ENCODE results near the gene AOC2. TPM values are rescaled to one million over a fixed set of nuclear protein-coding genes. Genes with fewer than 3 reads are reported as not detected.
A peak's percentile ranks its signal among the peaks of the same experiment; 100 is the strongest.

AOC2 gene
- total RNA-seq, 2 experiments from 2014 or later: 3.0 to 3.3 TPM

DNA sequence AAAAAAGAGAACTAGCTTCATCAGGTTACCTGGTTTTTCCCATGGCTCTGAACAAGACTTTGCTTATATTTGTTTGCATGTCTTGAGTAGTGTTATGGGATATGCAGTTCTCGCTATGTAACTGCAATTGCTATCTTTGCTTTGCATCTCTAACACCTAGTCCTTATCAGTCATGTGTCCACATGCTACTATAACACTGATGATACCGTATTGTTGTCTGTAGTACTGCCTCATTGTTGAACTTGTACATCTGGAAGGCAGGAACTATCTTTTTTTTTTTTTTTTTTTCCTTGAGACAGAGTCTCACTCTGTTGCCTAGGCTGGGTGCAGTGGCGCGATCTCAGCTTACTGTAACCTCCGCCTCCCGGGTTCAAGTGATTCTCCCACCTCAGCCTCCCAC, 8.6 kb upstream of the AOC2 start:
- H3K36me3 Mint-ChIP-seq (ENCODE audit: low read depth): peaks cover 42% of the 10 kb centered on the region
- no peak overlapping the region for H3K27ac Mint-ChIP-seq
- H3K9me3 Mint-ChIP-seq: no peaks in the 10 kb centered on the region
- CTCF ChIA-PET: interaction anchor here (0.8 to 4.1 kb wide), 5 partner anchors 12 to 93 kb away, joined by 3 to 35 read pairs (median 6); partner anchors contain the start of gene BECN1
- TF ChIP-seq, protein P1, sequence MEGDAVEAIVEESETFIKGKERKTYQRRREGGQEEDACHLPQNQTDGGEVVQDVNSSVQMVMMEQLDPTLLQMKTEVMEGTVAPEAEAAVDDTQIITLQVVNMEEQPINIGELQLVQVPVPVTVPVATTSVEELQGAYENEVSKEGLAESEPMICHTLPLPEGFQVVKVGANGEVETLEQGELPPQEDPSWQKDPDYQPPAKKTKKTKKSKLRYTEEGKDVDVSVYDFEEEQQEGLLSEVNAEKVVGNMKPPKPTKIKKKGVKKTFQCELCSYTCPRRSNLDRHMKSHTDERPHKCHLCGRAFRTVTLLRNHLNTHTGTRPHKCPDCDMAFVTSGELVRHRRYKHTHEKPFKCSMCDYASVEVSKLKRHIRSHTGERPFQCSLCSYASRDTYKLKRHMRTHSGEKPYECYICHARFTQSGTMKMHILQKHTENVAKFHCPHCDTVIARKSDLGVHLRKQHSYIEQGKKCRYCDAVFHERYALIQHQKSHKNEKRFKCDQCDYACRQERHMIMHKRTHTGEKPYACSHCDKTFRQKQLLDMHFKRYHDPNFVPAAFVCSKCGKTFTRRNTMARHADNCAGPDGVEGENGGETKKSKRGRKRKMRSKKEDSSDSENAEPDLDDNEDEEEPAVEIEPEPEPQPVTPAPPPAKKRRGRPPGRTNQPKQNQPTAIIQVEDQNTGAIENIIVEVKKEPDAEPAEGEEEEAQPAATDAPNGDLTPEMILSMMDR (IDR thresholded peaks at IDR 0.05): no peak
- DNase-seq (no peak), ATAC-seq (no peak)
- H3K4me3 Mint-ChIP-seq: no peak overlapping the region
- H3K27me3 Mint-ChIP-seq: no peaks in the 10 kb centered on the region
- intact Hi-C loops (cut with micrococcal nuclease): no loop called here
- peaks cover 23% of the 10 kb centered on the region for H3K4me1 Mint-ChIP-seq (ENCODE audit: low read depth)
- POLR2A ChIA-PET: no interaction called here

DNA sequence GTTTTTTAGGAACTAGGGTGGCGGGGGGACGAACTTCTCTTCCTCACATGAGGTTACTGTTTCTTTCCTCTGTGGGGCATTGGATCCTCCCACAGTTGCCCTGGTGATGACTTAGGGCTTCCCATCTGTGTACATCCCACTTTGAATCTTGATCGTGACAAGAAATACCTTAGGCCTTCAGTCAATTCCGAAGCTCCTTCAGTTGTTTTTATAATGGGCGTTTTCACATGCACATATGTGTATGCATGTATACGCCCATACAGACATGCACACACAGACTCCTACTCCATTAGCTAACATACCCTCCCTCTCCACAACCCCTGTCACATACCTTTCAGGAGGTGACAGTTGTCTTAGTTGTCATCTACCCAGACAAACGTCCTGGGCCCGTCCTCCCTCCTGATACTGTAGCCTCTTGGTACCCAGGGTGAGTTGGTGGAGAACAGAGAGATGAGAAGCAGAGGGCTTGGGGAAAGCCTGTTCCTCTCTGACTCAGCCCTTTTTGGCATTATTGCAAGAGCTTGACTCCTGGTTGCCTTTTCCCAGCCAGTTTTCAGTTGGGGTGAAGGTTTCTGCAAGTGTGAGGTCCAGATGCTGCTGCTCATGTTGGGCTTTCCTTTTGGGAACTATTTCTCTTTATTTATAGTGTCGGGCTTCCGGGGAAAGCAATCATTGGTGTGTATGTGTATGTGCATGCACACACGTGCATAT, 2.2 kb upstream of the AOC2 start:
- no peak for ATAC-seq
- CTCF ChIA-PET: interaction anchor here (1.0 to 2.8 kb wide), 6 partner anchors 8 to 155 kb away, joined by 3 to 13 read pairs (median 11); partner anchors contain the start of genes BECN1, PSME3 and RPL27
- intact Hi-C loops (cut with micrococcal nuclease): loop anchor here (10.0 kb wide), 2 partner anchors 83 to 153 kb away; partner anchors contain the start of gene RPL27
- H3K36me3 Mint-ChIP-seq (ENCODE audit: low read depth): peaks cover 50% of the 10 kb centered on the region
- H3K9me3 Mint-ChIP-seq: no peaks in the 10 kb centered on the region
- POLR2A ChIA-PET: interaction anchor here (0.9 to 2.1 kb wide), 4 partner anchors 9 to 156 kb away, joined by 3 to 9 read pairs (median 4); partner anchors contain the start of genes PSME3 and RPL27
- TF ChIP-seq, protein P1 (IDR thresholded peaks at IDR 0.05): no peak
- H3K27me3 Mint-ChIP-seq: no peaks in the 10 kb centered on the region
- H3K27ac Mint-ChIP-seq: no peak overlapping the region
- H3K4me1 Mint-ChIP-seq (ENCODE audit: low read depth): peaks cover 21% of the 10 kb centered on the region
- H3K4me3 Mint-ChIP-seq: no peak overlapping the region
- no peak for DNase-seq

DNA sequence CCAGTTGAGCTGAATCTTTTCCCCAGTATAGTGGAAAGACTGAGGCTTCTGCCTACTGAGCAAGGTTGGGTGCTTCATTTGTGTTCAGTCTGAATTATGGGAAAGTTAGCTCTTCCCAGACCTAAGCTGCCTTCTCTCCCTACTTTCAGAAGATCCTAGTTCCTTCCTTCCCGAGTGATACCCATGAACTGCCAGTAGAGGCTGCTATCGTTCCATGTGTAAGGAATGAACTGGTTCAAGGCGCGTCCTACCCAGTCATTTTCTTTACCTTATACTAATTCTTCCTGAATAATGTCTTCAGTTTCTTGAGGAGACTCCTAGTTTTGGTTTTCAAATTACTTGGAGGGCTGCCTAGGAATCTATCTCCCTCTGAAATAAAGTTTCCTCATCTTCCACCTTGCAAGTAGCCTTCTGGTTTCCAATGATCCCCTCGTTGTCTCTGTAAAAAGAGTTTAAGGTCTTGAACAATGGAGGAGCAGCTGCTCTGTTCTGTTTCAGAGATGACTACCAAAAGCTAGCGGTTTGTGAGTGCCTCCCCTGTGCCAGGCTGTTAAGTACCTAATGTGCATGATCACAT, 934 bp upstream of the AOC2 start:
- intact Hi-C loops (cut with micrococcal nuclease): loop anchor here (10.0 kb wide), 2 partner anchors 81 to 151 kb away; partner anchors contain the start of gene RPL27
- no peak overlapping the region for H3K27ac Mint-ChIP-seq
- ATAC-seq: peak; percentile 29
- H3K9me3 Mint-ChIP-seq: no peaks in the 10 kb centered on the region
- CTCF ChIA-PET: interaction anchor here (1.0 to 2.8 kb wide), 7 partner anchors 10 to 154 kb away, joined by 3 to 13 read pairs (median 10); partner anchors contain the start of genes PSME3 and RPL27
- POLR2A ChIA-PET: interaction anchor here (0.7 to 2.1 kb wide), 4 partner anchors 11 to 85 kb away, joined by 3 to 9 read pairs (median 4); partner anchors contain the start of gene PSME3
- H3K27me3 Mint-ChIP-seq: no peaks in the 10 kb centered on the region
- DNase-seq: no peak
- TF ChIP-seq, protein P1 (IDR thresholded peaks at IDR 0.05): no peak
- H3K36me3 Mint-ChIP-seq (ENCODE audit: low read depth): peaks cover 40% of the 10 kb centered on the region
- no peak overlapping the region for H3K4me3 Mint-ChIP-seq
- peaks cover 21% of the 10 kb centered on the region for H3K4me1 Mint-ChIP-seq (ENCODE audit: low read depth)

DNA sequence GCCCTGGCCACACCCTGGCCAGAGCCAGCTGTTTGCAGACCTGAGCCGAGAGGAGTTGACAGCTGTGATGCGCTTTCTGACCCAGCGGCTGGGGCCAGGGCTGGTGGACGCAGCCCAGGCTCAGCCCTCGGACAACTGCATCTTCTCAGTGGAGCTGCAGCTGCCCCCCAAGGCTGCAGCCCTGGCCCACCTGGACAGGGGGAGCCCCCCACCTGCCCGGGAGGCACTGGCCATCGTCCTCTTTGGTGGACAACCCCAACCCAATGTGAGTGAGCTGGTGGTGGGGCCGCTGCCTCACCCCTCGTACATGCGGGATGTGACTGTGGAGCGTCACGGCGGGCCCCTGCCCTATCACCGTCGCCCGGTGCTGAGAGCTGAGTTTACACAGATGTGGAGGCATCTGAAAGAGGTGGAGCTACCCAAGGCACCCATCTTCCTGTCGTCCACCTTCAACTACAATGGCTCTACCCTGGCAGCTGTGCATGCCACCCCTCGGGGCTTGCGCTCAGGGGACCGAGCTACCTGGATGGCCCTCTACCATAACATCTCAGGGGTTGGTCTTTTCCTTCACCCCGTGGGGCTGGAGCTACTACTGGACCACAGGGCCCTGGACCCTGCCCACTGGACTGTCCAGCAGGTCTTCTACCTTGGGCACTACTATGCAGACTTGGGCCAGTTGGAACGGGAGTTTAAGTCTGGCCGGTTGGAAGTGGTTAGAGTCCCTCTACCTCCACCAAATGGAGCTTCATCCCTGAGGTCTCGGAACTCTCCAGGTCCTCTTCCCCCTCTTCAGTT, 578 bp downstream of the AOC2 start:
- intact Hi-C loops (cut with micrococcal nuclease): loop anchor here (10.0 kb wide), 2 partner anchors 80 to 150 kb away; partner anchors contain the start of gene RPL27
- TF ChIP-seq, protein P1 (IDR thresholded peaks at IDR 0.05): no peak
- Mint-ChIP-seq H3K4me3 (no peak overlapping the region), H3K27ac (no peak overlapping the region), H3K27me3 (no peaks in the 10 kb centered on the region), H3K36me3 (ENCODE audit: low read depth) (peaks cover 28% of the 10 kb centered on the region), H3K4me1 (ENCODE audit: low read depth) (peaks cover 17% of the 10 kb centered on the region), H3K9me3 (no peaks in the 10 kb centered on the region)
- no peak for ATAC-seq
- CTCF ChIA-PET: interaction anchor here (1.0 to 1.7 kb wide), 6 partner anchors 21 to 153 kb away, joined by 3 to 6 read pairs (median 4); partner anchors contain the start of genes BECN1 and RPL27
- DNase-seq: no peak
- POLR2A ChIA-PET: interaction anchor here (1.2 to 2.9 kb wide), 10 partner anchors 8 to 153 kb away, joined by 3 to 27 read pairs (median 4); partner anchors contain the start of genes PSME3 and RPL27

Data from activated CD8-positive, alpha-beta T cell treated with anti-CD3 and anti-CD28 coated beads for 36 hours (primary cell).